WTC11 (cell line): ENCODE results near the gene MAP3K1. TPM values are rescaled to one million over a fixed set of nuclear protein-coding genes. Genes with fewer than 3 reads are reported as not detected.

Source experiments
- ATAC-seq: fragments of 200-7000 bp; cut with Tn5 transposase; 2 replicates; pipeline ENCODE4 v1.10.0; 2021; ENCODE audit warnings: mild to moderate bottlenecking, moderate library complexity
- CTCF ChIA-PET: fragments of 300-600 bp; sonication (Branson Sonifier 250); formaldehyde crosslinking; loops from one replicate; lab custom pipeline; 2021; ENCODE audit warnings: antibody characterized with exemption; lab: Charles Lee
- POLR2A ChIA-PET: fragments of 350-600 bp; sonication (Branson Sonifier 250); formaldehyde crosslinking; loops from one replicate; lab custom pipeline; 2021; ENCODE audit warnings: antibody characterized with exemption; lab: Charles Lee
- DNase-seq: peaks from one replicate; pipeline ENCODE4 v3.0.0; 2021; ENCODE audit warnings: low spot score
- H3K27ac Mint-ChIP-seq: 2 replicates; pipeline ENCODE4 v1.8.0; 2021; ENCODE audit warnings: mixed read lengths
- H3K27me3 Mint-ChIP-seq: 2 replicates; pipeline ENCODE4 v1.8.0; 2021; ENCODE audit warnings: low read depth, mild to moderate bottlenecking, moderate library complexity, mixed read lengths
- H3K36me3 Mint-ChIP-seq: 2 replicates; pipeline ENCODE4 v1.8.0; 2021; ENCODE audit warnings: mixed read lengths
- H3K4me1 Mint-ChIP-seq: 2 replicates; pipeline ENCODE4 v1.8.0; 2022; ENCODE audit warnings: mixed read lengths
- H3K4me3 Mint-ChIP-seq: 2 replicates; pipeline ENCODE4 v1.8.0; 2021; ENCODE audit warnings: mild to moderate bottlenecking, moderate library complexity, mixed read lengths
- H3K9me3 Mint-ChIP-seq: 2 replicates; pipeline ENCODE4 v1.8.0; 2021; ENCODE audit warnings: mixed read lengths
- ETV6 ChIP-seq: sonication (generic); formaldehyde crosslinking; IDR thresholded peaks from 2 replicates; pipeline ENCODE4 v1.8.1; 2022; ENCODE audit warnings: mild to moderate bottlenecking, missing genetic modification reagents
- FOXJ3 ChIP-seq: sonication (generic); formaldehyde crosslinking; IDR thresholded peaks from 2 replicates; pipeline ENCODE4 v1.9.0; 2021; ENCODE audit warnings: missing genetic modification reagents, mild to moderate bottlenecking, borderline replicate concordance
- FOXP4 ChIP-seq: sonication (generic); formaldehyde crosslinking; IDR thresholded peaks from 2 replicates; pipeline ENCODE4 v1.8.0; 2022; ENCODE audit warnings: mild to moderate bottlenecking, missing genetic modification reagents
- GABPB1 ChIP-seq: sonication (generic); formaldehyde crosslinking; IDR thresholded peaks from 2 replicates; pipeline ENCODE4 v1.8.1; 2023; ENCODE audit warnings: mild to moderate bottlenecking, missing genetic modification reagents
- GTF2I ChIP-seq: fragments of 250-450 bp; sonication (Bioruptor Pico); conservative IDR thresholded peaks from 2 replicates; pipeline ENCODE4 v1.4.0; 2021; ENCODE audit warnings: mild to moderate bottlenecking
- HMGXB4 ChIP-seq: sonication (generic); formaldehyde crosslinking; IDR thresholded peaks from 2 replicates; pipeline ENCODE4 v1.8.1; 2023; ENCODE audit warnings: mild to moderate bottlenecking, moderate library complexity, missing genetic modification reagents
- KAT7 ChIP-seq: sonication (generic); formaldehyde crosslinking; IDR thresholded peaks from 2 replicates; pipeline ENCODE4 v1.8.1; 2023; ENCODE audit warnings: missing genetic modification reagents, mild to moderate bottlenecking, borderline replicate concordance
- MLX ChIP-seq: sonication (generic); formaldehyde crosslinking; IDR thresholded peaks from 2 replicates; pipeline ENCODE4 v1.8.1; 2023; ENCODE audit warnings: mild to moderate bottlenecking, missing genetic modification reagents, moderate library complexity
- NFATC4 ChIP-seq: fragments of 250-450 bp; sonication (Bioruptor Pico); IDR thresholded peaks from 2 replicates; pipeline ENCODE4 v1.9.0; 2021; ENCODE audit warnings: mild to moderate bottlenecking
- NR2C2 ChIP-seq: sonication (generic); formaldehyde crosslinking; IDR thresholded peaks from 2 replicates; pipeline ENCODE4 v1.8.0; 2022; ENCODE audit warnings: mild to moderate bottlenecking, missing genetic modification reagents
- SMAD4 ChIP-seq: sonication (generic); formaldehyde crosslinking; IDR thresholded peaks from 2 replicates; pipeline ENCODE4 v1.8.0; 2022; ENCODE audit warnings: mild to moderate bottlenecking, missing genetic modification reagents
- STAT6 ChIP-seq: sonication (generic); formaldehyde crosslinking; conservative IDR thresholded peaks from 2 replicates; pipeline ENCODE4 v1.8.1; 2023; ENCODE audit warnings: mild to moderate bottlenecking, low read depth, missing genetic modification reagents, moderate library complexity
- TCF7 ChIP-seq: sonication (generic); formaldehyde crosslinking; IDR thresholded peaks from 2 replicates; pipeline ENCODE4 v1.8.0; 2022; ENCODE audit warnings: mild to moderate bottlenecking, low read depth, missing genetic modification reagents, moderate library complexity
- TEAD4 ChIP-seq: sonication (generic); formaldehyde crosslinking; IDR thresholded peaks from 2 replicates; pipeline ENCODE4 v1.8.0; 2022; ENCODE audit warnings: mild to moderate bottlenecking, missing genetic modification reagents
- ZNF423 ChIP-seq: fragments of 250-450 bp; sonication (Bioruptor Pico); IDR thresholded peaks from 2 replicates; pipeline ENCODE4 v2.1.2; 2022; ENCODE audit warnings: mild to moderate bottlenecking, moderate library complexity
- total RNA-seq: library from RNA; stranded (reverse); gene quantifications from 3 replicates; pipeline ENCODE4 v1.2.3, GENCODE V29; 2021
- TF ChIP-seq, protein P1 (sequence below): sonication (generic); formaldehyde crosslinking; IDR thresholded peaks from 2 replicates; pipeline ENCODE4 v1.8.0; 2023; ENCODE audit warnings: missing genetic modification reagents, mild to moderate bottlenecking, borderline replicate concordance
- TF ChIP-seq, protein P2 (sequence below): sonication (generic); formaldehyde crosslinking; IDR thresholded peaks from 2 replicates; pipeline ENCODE4 v1.8.1; 2023; ENCODE audit warnings: mild to moderate bottlenecking, missing genetic modification reagents, borderline replicate concordance

The MAP3K1 gene
- total RNA-seq, 1 experiment from 2014 or later = 16.3 TPM

DNA sequence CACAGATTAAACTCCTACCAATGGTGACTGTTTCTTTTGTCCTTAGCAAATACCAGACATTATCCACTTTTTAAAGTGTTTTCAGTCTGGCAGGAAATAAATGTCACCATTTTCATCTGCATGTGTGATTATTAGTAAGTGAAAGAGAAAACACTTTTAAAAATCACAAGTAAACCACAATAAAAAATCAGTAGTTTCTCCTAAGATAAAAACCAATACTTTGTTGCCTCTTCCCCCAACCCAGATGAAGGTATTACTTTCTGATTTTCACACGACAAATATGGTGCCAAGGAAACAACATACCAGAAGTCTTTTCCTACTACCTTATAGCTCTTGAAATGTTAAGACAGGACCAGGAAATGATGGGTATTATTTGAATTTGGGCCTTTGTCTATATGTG is 11.5 kb upstream of the MAP3K1 start:
- Mint-ChIP-seq H3K4me3 (no peak overlapping the region), H3K36me3 (no peaks in the 10 kb centered on the region), H3K9me3 (no peaks in the 10 kb centered on the region)
- no peak for ATAC-seq
- POLR2A ChIA-PET = no interaction called here
- CTCF ChIA-PET = no interaction called here
- DNase-seq = no peak
- TF ChIP-seq, protein P1, sequence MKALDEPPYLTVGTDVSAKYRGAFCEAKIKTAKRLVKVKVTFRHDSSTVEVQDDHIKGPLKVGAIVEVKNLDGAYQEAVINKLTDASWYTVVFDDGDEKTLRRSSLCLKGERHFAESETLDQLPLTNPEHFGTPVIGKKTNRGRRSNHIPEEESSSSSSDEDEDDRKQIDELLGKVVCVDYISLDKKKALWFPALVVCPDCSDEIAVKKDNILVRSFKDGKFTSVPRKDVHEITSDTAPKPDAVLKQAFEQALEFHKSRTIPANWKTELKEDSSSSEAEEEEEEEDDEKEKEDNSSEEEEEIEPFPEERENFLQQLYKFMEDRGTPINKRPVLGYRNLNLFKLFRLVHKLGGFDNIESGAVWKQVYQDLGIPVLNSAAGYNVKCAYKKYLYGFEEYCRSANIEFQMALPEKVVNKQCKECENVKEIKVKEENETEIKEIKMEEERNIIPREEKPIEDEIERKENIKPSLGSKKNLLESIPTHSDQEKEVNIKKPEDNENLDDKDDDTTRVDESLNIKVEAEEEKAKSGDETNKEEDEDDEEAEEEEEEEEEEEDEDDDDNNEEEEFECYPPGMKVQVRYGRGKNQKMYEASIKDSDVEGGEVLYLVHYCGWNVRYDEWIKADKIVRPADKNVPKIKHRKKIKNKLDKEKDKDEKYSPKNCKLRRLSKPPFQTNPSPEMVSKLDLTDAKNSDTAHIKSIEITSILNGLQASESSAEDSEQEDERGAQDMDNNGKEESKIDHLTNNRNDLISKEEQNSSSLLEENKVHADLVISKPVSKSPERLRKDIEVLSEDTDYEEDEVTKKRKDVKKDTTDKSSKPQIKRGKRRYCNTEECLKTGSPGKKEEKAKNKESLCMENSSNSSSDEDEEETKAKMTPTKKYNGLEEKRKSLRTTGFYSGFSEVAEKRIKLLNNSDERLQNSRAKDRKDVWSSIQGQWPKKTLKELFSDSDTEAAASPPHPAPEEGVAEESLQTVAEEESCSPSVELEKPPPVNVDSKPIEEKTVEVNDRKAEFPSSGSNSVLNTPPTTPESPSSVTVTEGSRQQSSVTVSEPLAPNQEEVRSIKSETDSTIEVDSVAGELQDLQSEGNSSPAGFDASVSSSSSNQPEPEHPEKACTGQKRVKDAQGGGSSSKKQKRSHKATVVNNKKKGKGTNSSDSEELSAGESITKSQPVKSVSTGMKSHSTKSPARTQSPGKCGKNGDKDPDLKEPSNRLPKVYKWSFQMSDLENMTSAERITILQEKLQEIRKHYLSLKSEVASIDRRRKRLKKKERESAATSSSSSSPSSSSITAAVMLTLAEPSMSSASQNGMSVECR (CRISPR knock-in tag) = no peak
- TF ChIP-seq TCF7 (CRISPR knock-in tag) = no peak
- no peak for TF ChIP-seq FOXJ3 (CRISPR knock-in tag)
- TF ChIP-seq, all 79 proteins: peak for 0
- Mint-ChIP-seq H3K4me1 (0 out of 2 replicates have a peak, but pooled peaks cover 3% of the 10 kb centered on the region), H3K27me3 (no peaks in the 10 kb centered on the region; the same call in 1 of the 2 replicates), H3K27ac (no peak overlapping the region)

GRCh38 chr5:56807679-56808078 is 7.7 kb upstream of the MAP3K1 start:
- DNase-seq = no peak
- H3K9me3 Mint-ChIP-seq = no peaks in the 10 kb centered on the region
- peaks cover 3% of the 10 kb centered on the region for H3K4me1 Mint-ChIP-seq
- no peak overlapping the region for H3K27ac Mint-ChIP-seq
- POLR2A ChIA-PET = no interaction called here
- peaks cover 1% of the 10 kb centered on the region for H3K27me3 Mint-ChIP-seq
- TF ChIP-seq ETV6 (CRISPR knock-in tag) = no peak
- TF ChIP-seq SMAD4 (CRISPR knock-in tag) = no peak
- no peak for TF ChIP-seq HMGXB4
- no peak for TF ChIP-seq GABPB1
- no peak for TF ChIP-seq TEAD4
- TF ChIP-seq ZNF423 = no peak
- no peak for TF ChIP-seq KAT7 (CRISPR knock-in tag)
- TF ChIP-seq, protein P2, sequence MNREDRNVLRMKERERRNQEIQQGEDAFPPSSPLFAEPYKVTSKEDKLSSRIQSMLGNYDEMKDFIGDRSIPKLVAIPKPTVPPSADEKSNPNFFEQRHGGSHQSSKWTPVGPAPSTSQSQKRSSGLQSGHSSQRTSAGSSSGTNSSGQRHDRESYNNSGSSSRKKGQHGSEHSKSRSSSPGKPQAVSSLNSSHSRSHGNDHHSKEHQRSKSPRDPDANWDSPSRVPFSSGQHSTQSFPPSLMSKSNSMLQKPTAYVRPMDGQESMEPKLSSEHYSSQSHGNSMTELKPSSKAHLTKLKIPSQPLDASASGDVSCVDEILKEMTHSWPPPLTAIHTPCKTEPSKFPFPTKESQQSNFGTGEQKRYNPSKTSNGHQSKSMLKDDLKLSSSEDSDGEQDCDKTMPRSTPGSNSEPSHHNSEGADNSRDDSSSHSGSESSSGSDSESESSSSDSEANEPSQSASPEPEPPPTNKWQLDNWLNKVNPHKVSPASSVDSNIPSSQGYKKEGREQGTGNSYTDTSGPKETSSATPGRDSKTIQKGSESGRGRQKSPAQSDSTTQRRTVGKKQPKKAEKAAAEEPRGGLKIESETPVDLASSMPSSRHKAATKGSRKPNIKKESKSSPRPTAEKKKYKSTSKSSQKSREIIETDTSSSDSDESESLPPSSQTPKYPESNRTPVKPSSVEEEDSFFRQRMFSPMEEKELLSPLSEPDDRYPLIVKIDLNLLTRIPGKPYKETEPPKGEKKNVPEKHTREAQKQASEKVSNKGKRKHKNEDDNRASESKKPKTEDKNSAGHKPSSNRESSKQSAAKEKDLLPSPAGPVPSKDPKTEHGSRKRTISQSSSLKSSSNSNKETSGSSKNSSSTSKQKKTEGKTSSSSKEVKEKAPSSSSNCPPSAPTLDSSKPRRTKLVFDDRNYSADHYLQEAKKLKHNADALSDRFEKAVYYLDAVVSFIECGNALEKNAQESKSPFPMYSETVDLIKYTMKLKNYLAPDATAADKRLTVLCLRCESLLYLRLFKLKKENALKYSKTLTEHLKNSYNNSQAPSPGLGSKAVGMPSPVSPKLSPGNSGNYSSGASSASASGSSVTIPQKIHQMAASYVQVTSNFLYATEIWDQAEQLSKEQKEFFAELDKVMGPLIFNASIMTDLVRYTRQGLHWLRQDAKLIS (CRISPR knock-in tag) = no peak
- no peak for TF ChIP-seq NR2C2 (CRISPR knock-in tag)
- no peak for TF ChIP-seq NFATC4 (CRISPR knock-in tag)
- no peak for TF ChIP-seq STAT6
- TF ChIP-seq FOXP4 = no peak
- TF ChIP-seq MLX (CRISPR knock-in tag) = no peak
- TF ChIP-seq GTF2I (CRISPR knock-in tag) = no peak
- TF ChIP-seq, all 79 proteins: peak for 0
- ATAC-seq = no peak
- CTCF ChIA-PET = no interaction called here
- no peak overlapping the region for H3K4me3 Mint-ChIP-seq
- no peaks in the 10 kb centered on the region for H3K36me3 Mint-ChIP-seq
